A204.1 (cell line): ENCODE measurements around the gene KRTAP5-4.
"Not testable (repeated sequence)": the region's sequence is repeated elsewhere in the genome, so short reads cannot be mapped to it uniquely, and the experiment has no call there.

Experiments used
- FAIRE-seq: peaks from 2 replicates; lab custom pipeline; 2012; peaks lifted over from hg19 to GRCh38; lab: Jason Lieb, UNC

KRTAP5-4 gene

GRCh38 chr11:1622086-1622485 lies at the start of gene KRTAP5-4:
KRTAP5-4 (minus strand) TSS chr11:1622138; CDS start chr11:1622093, 45 bp downstream.
- no peak for FAIRE-seq

- FAIRE-seq, result no peak
Observed at GRCh38 chr11:1671658-1672057, 49.7 kb upstream of the KRTAP5-4 start.

GRCh38 chr11:1670905-1671371 lies 49.0 kb upstream of the KRTAP5-4 start:
- no peak for FAIRE-seq

DNA sequence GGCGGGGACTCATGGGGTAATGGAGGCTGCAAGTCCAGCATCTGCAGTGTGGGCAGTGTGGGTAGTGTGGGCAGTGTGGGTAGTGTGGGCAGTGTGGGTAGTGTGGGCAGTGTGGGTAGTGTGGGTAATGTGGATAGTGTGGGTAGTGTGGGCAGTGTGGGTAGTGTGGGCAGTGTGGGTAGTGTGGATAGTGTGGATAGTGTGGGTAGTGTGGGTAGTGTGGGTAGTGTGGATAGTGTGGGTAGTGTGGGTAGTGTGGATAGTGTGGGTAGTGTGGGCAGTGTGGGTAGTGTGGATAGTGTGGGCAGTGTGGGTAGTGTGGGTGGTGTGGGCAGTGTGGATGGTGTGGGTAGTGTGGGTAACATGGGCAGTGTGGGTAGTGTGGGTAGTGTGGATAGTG lies 48.5 kb upstream of the KRTAP5-4 start:
- FAIRE-seq, result not testable (repeated sequence)

- no peak for FAIRE-seq
Observed at GRCh38 chr11:1669546-1670218, 47.7 kb upstream of the KRTAP5-4 start.

DNA sequence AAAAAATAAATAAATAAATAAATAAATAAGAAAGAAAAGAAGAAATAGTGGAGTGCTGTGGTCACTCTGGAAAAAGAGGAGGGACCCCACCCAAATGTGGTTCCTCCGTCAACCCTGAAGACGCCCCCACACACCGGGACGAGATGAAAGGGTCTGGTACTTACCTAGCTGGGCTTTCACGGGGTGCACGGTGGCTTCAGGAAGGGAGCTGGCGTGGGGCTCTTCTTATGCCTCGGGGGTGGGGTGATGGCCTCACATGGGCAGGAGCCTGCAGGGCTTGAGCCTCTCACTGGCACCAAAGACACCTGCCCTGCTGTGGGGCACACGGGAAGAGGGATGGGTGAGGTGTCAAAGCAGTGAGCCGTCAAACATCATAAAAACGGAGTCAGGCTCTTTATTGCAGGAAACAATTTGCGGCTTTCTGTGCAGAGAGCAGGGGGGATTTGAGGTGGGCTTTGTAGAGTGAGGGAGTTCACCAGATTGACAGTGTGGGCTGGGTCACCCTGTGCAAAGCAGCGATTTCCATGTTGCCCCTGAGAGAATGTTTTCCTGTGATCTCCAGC lies 47.1 kb upstream of the KRTAP5-4 start:
- no peak for FAIRE-seq

DNA sequence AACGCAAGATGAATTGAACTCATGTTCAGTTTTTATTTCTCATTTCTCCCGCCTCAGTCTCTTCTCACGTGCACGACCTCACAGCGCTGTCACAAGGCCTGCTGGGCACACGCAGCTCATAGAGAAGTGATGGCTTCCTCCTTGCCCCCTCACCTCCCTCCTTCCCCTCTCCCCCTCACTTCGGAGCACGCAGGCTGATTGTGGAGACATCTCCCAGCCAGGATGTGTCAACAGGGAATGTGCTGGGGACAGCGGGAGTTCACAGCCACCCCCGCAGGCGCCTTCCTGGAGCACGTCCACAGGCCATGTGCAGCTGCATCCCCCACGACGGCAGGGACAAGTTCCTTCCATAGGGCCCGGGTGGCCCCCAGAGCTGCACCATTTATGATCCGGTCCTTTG lies 46.0 kb upstream of the KRTAP5-4 start:
- FAIRE-seq, result no peak

DNA sequence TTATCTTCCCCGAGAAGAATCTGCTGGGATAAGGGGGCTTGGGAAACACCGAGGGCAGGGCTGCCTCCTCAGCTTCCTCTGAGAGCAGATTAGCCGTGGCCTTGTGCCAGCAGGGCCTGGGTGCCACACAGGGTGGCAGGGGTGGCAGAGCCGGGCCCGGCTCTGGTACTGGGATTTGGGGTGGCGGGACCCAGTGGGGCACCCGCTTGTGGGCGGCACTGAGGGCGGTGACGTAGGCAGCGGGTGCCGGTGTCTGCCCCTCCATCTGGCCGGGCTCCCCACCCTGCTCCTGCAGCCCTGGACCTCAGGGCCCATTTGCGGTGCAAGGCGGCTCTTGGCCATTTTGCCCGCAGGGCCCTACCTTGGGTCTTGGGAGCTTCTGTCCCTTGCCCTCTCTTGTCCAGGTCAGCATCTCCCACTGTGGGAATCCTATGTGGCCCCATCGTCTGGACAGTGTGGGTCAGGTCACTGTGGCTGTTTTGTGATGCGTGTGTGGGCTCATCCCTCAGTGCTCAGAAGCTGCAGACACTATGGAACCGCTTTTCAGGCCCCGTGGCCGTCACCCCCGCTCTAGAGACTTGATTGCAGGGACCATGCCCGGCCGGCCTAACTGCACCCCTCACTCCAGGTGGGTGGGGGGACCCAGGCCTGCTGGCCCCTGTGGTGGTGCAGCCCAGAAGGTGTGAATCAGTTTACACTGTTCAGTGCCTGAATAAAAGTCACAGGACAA lies 45.3 kb upstream of the KRTAP5-4 start:
- FAIRE-seq, result no peak

DNA sequence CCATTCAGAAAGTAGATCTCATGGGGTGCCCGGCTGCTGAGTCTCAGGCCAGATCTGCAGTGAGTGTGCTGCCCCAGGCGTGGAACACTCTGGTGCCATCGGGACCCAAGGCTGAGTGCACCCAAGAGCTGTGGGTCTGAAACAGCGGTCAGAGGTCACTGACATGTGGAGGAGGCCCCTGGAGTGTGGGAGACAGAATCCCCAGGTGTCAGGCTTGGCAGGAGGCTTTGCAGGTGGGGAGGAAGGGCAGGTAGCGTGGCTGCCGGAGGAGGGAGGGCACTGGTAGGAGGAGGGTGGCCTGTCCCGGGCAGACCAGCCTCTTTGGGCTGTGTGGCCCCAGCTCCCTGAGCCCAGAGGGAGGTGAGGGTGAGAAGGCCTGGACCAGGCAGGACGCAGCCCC lies 43.4 kb upstream of the KRTAP5-4 start:
- no peak for FAIRE-seq

GRCh38 chr11:1662699-1663283 lies 40.9 kb upstream of the KRTAP5-4 start:
- not testable (repeated sequence) for FAIRE-seq

GRCh38 chr11:1661454-1662269 lies 39.7 kb upstream of the KRTAP5-4 start:
- not testable (repeated sequence) for FAIRE-seq

GRCh38 chr11:1660111-1660867 lies 38.4 kb upstream of the KRTAP5-4 start:
- no peak for FAIRE-seq

DNA sequence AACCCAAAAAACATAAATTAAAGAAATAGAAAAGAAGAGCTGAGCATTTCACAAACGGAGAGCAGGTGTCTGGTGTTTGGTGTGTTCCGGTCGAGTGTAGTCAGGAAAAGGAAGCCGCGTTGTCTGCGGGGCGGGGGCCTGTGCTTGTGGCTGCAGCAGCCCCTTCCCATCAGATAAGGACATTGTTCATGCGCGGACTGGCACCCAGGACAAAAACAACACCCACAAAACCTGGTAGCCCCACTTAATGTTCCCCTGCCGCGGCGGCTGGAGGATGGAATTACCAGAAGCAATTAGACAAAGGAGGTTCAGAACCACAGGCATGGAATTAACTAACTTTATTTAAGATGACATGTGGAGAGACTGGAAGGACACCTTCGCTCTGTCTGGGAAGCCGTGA lies 37.6 kb upstream of the KRTAP5-4 start:
- FAIRE-seq, result no peak

GRCh38 chr11:1656670-1657069 lies 34.7 kb upstream of the KRTAP5-4 start:
- no peak for FAIRE-seq

- FAIRE-seq, result no peak
Observed at GRCh38 chr11:1656061-1656441, 34.1 kb upstream of the KRTAP5-4 start.

GRCh38 chr11:1655168-1656060 lies 33.5 kb upstream of the KRTAP5-4 start:
- no peak for FAIRE-seq

DNA sequence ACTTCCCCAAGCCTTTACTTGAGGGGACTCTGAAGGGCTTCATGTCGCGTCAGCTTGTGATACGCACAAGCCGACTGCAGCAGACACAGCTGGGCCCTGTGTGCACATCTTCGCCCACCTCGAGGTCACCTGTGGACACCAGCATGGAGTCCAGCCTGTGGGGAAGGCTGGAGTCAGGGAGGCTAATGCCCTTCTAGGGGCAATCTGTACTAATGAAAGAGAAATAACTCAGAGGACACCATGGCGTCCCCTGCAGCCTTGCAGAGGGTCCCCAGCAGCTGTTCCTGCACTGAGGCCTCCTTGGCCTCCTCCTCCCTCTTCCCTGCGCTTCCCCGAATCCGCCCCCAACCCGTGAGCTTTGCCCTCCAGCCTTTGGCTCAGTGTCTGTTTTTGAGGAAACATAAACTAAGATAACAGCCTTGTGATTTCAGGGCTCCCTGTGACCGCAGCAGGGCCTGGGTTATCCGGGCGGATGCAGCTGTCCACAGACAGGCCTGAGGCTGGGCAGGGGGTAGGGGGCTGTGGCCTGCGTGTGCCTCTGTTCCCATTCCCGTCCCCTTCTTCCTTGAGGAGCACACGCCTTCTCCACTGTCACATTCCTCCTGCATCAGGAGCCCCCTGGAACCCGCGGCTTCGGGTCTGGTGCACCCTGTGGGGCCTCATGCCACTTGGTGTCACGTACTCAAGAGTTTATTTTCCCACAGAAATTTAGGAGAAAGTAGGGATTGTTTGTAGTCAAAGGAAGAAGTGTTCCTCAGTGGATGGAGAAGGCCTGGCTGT lies 32.6 kb upstream of the KRTAP5-4 start:
- FAIRE-seq, result no peak

DNA sequence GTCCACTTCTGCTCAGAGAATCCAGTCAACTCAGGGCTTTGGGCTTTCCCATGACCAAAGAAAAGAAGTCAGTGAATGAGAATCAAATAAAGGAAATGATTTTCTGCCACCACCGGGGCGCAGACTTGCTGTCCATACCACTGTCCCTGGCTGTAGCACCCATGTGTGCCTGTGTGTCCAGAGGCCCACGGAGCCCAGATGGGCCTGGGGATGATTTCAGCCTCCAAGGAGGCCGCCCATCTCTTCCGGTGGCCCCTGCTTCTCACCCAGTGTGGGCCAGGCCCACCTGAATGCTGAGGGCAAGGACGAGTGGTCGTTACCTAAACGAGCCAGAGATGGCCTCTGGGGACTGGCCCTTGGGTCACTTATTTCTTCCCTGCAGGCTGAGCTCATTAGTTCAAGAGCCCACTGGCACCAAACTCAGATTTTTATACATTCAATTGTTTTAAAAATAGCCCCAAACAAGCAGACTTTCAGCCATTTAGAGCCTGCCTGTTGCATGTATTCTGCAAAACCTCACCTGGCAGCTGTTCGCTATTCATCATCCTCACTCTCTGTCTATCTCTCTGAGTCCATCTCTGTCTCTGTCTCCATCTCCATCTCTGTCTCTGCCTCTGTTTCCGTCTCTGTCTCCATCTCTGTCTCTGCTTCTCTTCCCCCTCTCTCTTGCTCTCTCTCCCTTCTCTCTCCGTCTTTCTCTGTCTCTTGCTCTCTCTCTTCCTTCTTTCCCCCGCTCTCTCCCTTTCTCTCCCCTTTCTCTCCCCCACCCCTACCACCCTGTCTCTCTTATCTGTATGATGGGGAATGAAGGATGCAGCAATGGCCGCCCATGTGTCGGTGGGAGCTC lies 31.8 kb upstream of the KRTAP5-4 start:
- no peak for FAIRE-seq
